Measurements from ENCODE around the gene MDM2.

The MDM2 gene

DNA sequence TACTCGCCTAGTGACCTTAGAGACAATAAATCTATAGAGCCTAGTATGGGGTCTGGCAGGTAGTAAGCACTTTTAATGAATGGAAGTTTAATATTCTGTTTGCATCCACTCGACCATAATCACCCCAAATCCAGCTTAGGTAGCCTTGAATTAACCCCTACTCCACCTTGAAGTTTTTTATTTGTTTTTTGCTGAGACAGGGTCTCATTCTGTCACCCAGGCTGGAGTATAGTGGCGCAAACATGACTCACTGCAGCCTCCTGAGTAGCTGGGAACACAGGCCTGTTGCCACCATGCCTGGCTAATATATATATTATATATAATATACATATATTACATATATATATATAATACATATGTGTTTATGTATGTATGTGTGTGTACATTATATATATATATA is 38.8 kb downstream of the MDM2 start:
- no peaks in the 10 kb centered on the region for H3K4me1 ChIP-seq (ENCODE audit: control insufficient read depth in 2 of 2, insufficient read depth in 2 of 2, low read length in 2 of 2)
- H3K9ac ChIP-seq (ENCODE audit: low read depth in 1 of 2, low read length in 2 of 2), result no peak overlapping the region
- peaks cover 13 to 17% of the 10 kb centered on the region in 2 donors for H3K36me3 ChIP-seq (ENCODE audit: control insufficient read depth in 2 of 2, insufficient read depth in 2 of 2, low read length in 2 of 2)
- H3K9me3 ChIP-seq (ENCODE audit: control insufficient read depth in 2 of 2, low read length in 2 of 2), result no peaks in the 10 kb centered on the region
- H3K27ac ChIP-seq (ENCODE audit: low read depth in 2 of 2, low read length in 2 of 2), result no peak overlapping the region
- no peaks in the 10 kb centered on the region for H3K27me3 ChIP-seq (ENCODE audit: control insufficient read depth in 2 of 2, insufficient read depth in 2 of 2, low read length in 2 of 2)
- no peak overlapping the region for H3K4me3 ChIP-seq (ENCODE audit: low read length in 2 of 2)

- Histone ChIP-seq H3K4me3 (ENCODE audit: low read length in 2 of 2) (no peak overlapping the region), H3K27me3 (ENCODE audit: control insufficient read depth in 2 of 2, insufficient read depth in 2 of 2, low read length in 2 of 2) (no peaks in the 10 kb centered on the region), H3K9me3 (ENCODE audit: control insufficient read depth in 2 of 2, low read length in 2 of 2) (no peaks in the 10 kb centered on the region), H3K27ac (ENCODE audit: low read depth in 2 of 2, low read length in 2 of 2) (no peak overlapping the region), H3K4me1 (ENCODE audit: control insufficient read depth in 2 of 2, insufficient read depth in 2 of 2, low read length in 2 of 2) (no peaks in the 10 kb centered on the region), H3K9ac (ENCODE audit: low read depth in 1 of 2, low read length in 2 of 2) (no peak overlapping the region), H3K36me3 (ENCODE audit: control insufficient read depth in 2 of 2, insufficient read depth in 2 of 2, low read length in 2 of 2) (peaks cover 0 to 8% of the 10 kb centered on the region in 2 donors)
These were observed 42.4 kb downstream of the MDM2 start for GRCh38 chr12:68850390-68850789.

GRCh38 chr12:68851592-68852306 is 43.8 kb downstream of the MDM2 start:
- peaks cover 9 to 21% of the 10 kb centered on the region in 2 donors for H3K36me3 ChIP-seq (ENCODE audit: control insufficient read depth in 2 of 2, insufficient read depth in 2 of 2, low read length in 2 of 2)
- H3K27me3 ChIP-seq (ENCODE audit: control insufficient read depth in 2 of 2, insufficient read depth in 2 of 2, low read length in 2 of 2), result no peaks in the 10 kb centered on the region
- no peak overlapping the region for H3K9ac ChIP-seq (ENCODE audit: low read depth in 1 of 2, low read length in 2 of 2)
- H3K4me3 ChIP-seq (ENCODE audit: low read length in 2 of 2), result no peak overlapping the region
- no peak overlapping the region for H3K27ac ChIP-seq (ENCODE audit: low read depth in 2 of 2, low read length in 2 of 2)
- H3K9me3 ChIP-seq (ENCODE audit: control insufficient read depth in 2 of 2, low read length in 2 of 2), result no peaks in the 10 kb centered on the region
- H3K4me1 ChIP-seq (ENCODE audit: control insufficient read depth in 2 of 2, insufficient read depth in 2 of 2, low read length in 2 of 2), result no peaks in the 10 kb centered on the region

- Histone ChIP-seq H3K36me3 (ENCODE audit: control insufficient read depth in 2 of 2, insufficient read depth in 2 of 2, low read length in 2 of 2) (peaks cover 15 to 31% of the 10 kb centered on the region in 2 donors), H3K4me1 (ENCODE audit: control insufficient read depth in 2 of 2, insufficient read depth in 2 of 2, low read length in 2 of 2) (no peaks in the 10 kb centered on the region), H3K4me3 (ENCODE audit: low read length in 2 of 2) (no peak overlapping the region), H3K9me3 (ENCODE audit: control insufficient read depth in 2 of 2, low read length in 2 of 2) (no peaks in the 10 kb centered on the region), H3K27ac (ENCODE audit: low read depth in 2 of 2, low read length in 2 of 2) (no peak overlapping the region), H3K27me3 (ENCODE audit: control insufficient read depth in 2 of 2, insufficient read depth in 2 of 2, low read length in 2 of 2) (no peaks in the 10 kb centered on the region), H3K9ac (ENCODE audit: low read depth in 1 of 2, low read length in 2 of 2) (no peak overlapping the region)
These were observed 45.6 kb downstream of the MDM2 start for GRCh38 chr12:68853396-68854077.

GRCh38 chr12:68854078-68854468 is 46.1 kb downstream of the MDM2 start:
- H3K4me1 ChIP-seq (ENCODE audit: control insufficient read depth in 2 of 2, insufficient read depth in 2 of 2, low read length in 2 of 2), result no peaks in the 10 kb centered on the region
- no peak overlapping the region for H3K9ac ChIP-seq (ENCODE audit: low read depth in 1 of 2, low read length in 2 of 2)
- H3K4me3 ChIP-seq (ENCODE audit: low read length in 2 of 2), result no peak overlapping the region
- peaks cover 15 to 34% of the 10 kb centered on the region in 2 donors for H3K36me3 ChIP-seq (ENCODE audit: control insufficient read depth in 2 of 2, insufficient read depth in 2 of 2, low read length in 2 of 2)
- no peaks in the 10 kb centered on the region for H3K27me3 ChIP-seq (ENCODE audit: control insufficient read depth in 2 of 2, insufficient read depth in 2 of 2, low read length in 2 of 2)
- no peaks in the 10 kb centered on the region for H3K9me3 ChIP-seq (ENCODE audit: control insufficient read depth in 2 of 2, low read length in 2 of 2)
- H3K27ac ChIP-seq (ENCODE audit: low read depth in 2 of 2, low read length in 2 of 2), result no peak overlapping the region

- H3K9me3 ChIP-seq (ENCODE audit: control insufficient read depth in 2 of 2, low read length in 2 of 2), result no peaks in the 10 kb centered on the region
- no peak overlapping the region for H3K9ac ChIP-seq (ENCODE audit: low read depth in 1 of 2, low read length in 2 of 2)
- no peaks in the 10 kb centered on the region for H3K27me3 ChIP-seq (ENCODE audit: control insufficient read depth in 2 of 2, insufficient read depth in 2 of 2, low read length in 2 of 2)
- no peak overlapping the region for H3K27ac ChIP-seq (ENCODE audit: low read depth in 2 of 2, low read length in 2 of 2)
- H3K4me1 ChIP-seq (ENCODE audit: control insufficient read depth in 2 of 2, insufficient read depth in 2 of 2, low read length in 2 of 2), result no peaks in the 10 kb centered on the region
- peaks cover 15 to 34% of the 10 kb centered on the region in 2 donors for H3K36me3 ChIP-seq (ENCODE audit: control insufficient read depth in 2 of 2, insufficient read depth in 2 of 2, low read length in 2 of 2)
- H3K4me3 ChIP-seq (ENCODE audit: low read length in 2 of 2), result no peak overlapping the region
These were observed 46.6 kb downstream of the MDM2 start for GRCh38 chr12:68854554-68854953.

DNA sequence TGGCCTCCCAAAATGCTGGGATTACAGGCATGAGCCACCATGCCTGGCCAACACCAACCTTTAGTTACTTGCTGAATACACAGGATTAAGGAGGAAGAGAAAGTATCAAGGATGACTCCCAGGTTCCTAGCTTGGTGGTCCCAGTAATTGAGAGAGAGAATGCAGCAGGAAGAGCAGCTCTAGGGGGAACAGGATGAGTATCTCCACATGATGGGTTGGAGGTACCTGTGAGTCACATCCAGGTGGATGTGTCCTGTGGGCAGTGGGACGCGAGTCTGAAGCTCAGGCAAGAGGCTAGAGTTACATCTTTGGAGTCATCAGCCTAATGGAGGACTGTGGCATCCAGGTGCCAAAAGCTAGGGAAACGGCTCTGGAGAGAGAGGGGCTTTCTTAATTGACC is 47.1 kb downstream of the MDM2 start:
- Histone ChIP-seq H3K9me3 (ENCODE audit: control insufficient read depth in 2 of 2, low read length in 2 of 2) (no peaks in the 10 kb centered on the region), H3K27ac (ENCODE audit: low read depth in 2 of 2, low read length in 2 of 2) (no peak overlapping the region), H3K36me3 (ENCODE audit: control insufficient read depth in 2 of 2, insufficient read depth in 2 of 2, low read length in 2 of 2) (peaks cover 15 to 34% of the 10 kb centered on the region in 2 donors), H3K4me1 (ENCODE audit: control insufficient read depth in 2 of 2, insufficient read depth in 2 of 2, low read length in 2 of 2) (no peaks in the 10 kb centered on the region), H3K27me3 (ENCODE audit: control insufficient read depth in 2 of 2, insufficient read depth in 2 of 2, low read length in 2 of 2) (no peaks in the 10 kb centered on the region), H3K4me3 (ENCODE audit: low read length in 2 of 2) (no peak overlapping the region), H3K9ac (ENCODE audit: low read depth in 1 of 2, low read length in 2 of 2) (no peak overlapping the region)

DNA sequence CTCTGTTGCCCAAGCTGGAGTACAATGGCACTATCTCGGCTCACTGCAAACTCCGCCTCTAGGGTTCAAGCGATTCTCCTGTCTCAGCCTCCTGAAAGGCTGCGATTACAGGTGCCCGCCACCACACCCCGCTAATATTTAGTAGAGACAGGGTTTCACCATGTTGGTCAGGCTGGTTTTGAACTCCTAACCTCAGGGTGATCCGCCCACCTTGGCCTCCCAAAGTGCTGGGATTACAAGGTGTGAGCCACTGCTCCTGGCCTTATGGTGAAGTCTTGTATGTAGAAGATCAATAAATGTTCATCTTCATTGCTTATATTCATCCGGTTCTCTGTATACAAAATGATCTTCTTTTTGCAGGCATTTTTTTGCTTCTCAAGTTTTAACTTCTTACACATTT is 47.8 kb downstream of the MDM2 start:
- H3K36me3 ChIP-seq (ENCODE audit: control insufficient read depth in 2 of 2, insufficient read depth in 2 of 2, low read length in 2 of 2), result peaks cover 15 to 34% of the 10 kb centered on the region in 2 donors
- H3K27ac ChIP-seq (ENCODE audit: low read depth in 2 of 2, low read length in 2 of 2), result no peak overlapping the region
- no peak overlapping the region for H3K9ac ChIP-seq (ENCODE audit: low read depth in 1 of 2, low read length in 2 of 2)
- H3K9me3 ChIP-seq (ENCODE audit: control insufficient read depth in 2 of 2, low read length in 2 of 2), result no peaks in the 10 kb centered on the region
- H3K4me3 ChIP-seq (ENCODE audit: low read length in 2 of 2), result no peak overlapping the region
- no peaks in the 10 kb centered on the region for H3K4me1 ChIP-seq (ENCODE audit: control insufficient read depth in 2 of 2, insufficient read depth in 2 of 2, low read length in 2 of 2)
- no peaks in the 10 kb centered on the region for H3K27me3 ChIP-seq (ENCODE audit: control insufficient read depth in 2 of 2, insufficient read depth in 2 of 2, low read length in 2 of 2)

DNA sequence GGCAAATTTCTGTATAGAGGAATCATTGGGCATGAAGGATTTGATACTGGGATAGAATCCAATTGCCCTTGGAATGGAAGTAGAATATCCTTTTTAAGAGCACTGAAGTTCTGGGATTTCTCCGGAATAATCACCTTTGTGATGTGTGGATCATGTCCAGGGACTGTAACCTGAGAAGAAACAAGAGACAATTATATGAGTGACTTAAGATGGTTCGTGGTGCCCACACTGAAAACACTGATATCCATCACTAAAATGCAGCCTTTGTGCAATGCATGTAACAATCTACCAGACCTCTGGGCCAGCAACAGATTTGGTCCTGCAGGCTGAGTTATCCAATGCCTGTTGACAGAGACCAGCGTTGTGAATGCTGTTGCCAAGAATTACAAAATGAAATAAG is 48.5 kb downstream of the MDM2 start:
- Histone ChIP-seq H3K27ac (ENCODE audit: low read depth in 2 of 2, low read length in 2 of 2) (no peak overlapping the region), H3K36me3 (ENCODE audit: control insufficient read depth in 2 of 2, insufficient read depth in 2 of 2, low read length in 2 of 2) (peaks cover 15 to 34% of the 10 kb centered on the region in 2 donors), H3K4me3 (ENCODE audit: low read length in 2 of 2) (no peak overlapping the region), H3K4me1 (ENCODE audit: control insufficient read depth in 2 of 2, insufficient read depth in 2 of 2, low read length in 2 of 2) (no peaks in the 10 kb centered on the region), H3K27me3 (ENCODE audit: control insufficient read depth in 2 of 2, insufficient read depth in 2 of 2, low read length in 2 of 2) (no peaks in the 10 kb centered on the region), H3K9me3 (ENCODE audit: control insufficient read depth in 2 of 2, low read length in 2 of 2) (no peaks in the 10 kb centered on the region), H3K9ac (ENCODE audit: low read depth in 1 of 2, low read length in 2 of 2) (no peak overlapping the region)

- Histone ChIP-seq H3K27me3 (ENCODE audit: control insufficient read depth in 2 of 2, insufficient read depth in 2 of 2, low read length in 2 of 2) (no peaks in the 10 kb centered on the region), H3K4me1 (ENCODE audit: control insufficient read depth in 2 of 2, insufficient read depth in 2 of 2, low read length in 2 of 2) (no peaks in the 10 kb centered on the region), H3K36me3 (ENCODE audit: control insufficient read depth in 2 of 2, insufficient read depth in 2 of 2, low read length in 2 of 2) (peaks cover 12 to 23% of the 10 kb centered on the region in 2 donors), H3K9ac (ENCODE audit: low read depth in 1 of 2, low read length in 2 of 2) (no peak overlapping the region), H3K4me3 (ENCODE audit: low read length in 2 of 2) (no peak overlapping the region), H3K27ac (ENCODE audit: low read depth in 2 of 2, low read length in 2 of 2) (no peak overlapping the region), H3K9me3 (ENCODE audit: control insufficient read depth in 2 of 2, low read length in 2 of 2) (no peaks in the 10 kb centered on the region)
These were observed 53.9 kb downstream of the MDM2 start for GRCh38 chr12:68861890-68862289.

Data from mucosa of rectum (tissue), 2 donors.